ENCODE results near the gene LARGE1. TPM values are rescaled to one million over a fixed set of nuclear protein-coding genes. Genes with fewer than 3 reads are reported as not detected.

LARGE1 gene
- total and polyA plus RNA-seq, 2 donors (not counting 1 experiment from before 2014, with no cell fraction given) = 14.1 to 19.2 TPM

DNA sequence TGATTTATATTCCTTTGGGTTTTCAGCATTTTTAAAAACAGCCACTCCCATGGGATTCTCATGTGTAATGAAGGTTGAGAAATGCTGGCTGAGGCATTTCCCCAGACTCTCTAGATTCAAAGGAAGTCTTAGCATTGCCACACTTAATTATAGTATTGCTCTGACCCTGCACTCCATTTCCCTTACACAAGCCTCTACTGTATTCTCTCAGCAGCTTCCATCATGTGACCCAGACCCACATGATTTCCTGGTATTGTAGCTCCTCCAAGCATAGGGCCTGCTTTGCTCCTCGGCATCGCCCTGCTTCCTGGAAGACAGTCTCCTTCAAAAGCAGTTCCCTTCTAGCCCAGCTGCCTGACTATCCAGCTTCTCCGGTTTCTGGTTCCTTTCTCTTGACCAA, 261.5 kb downstream of the LARGE1 start:
- Histone ChIP-seq H4K20me1 (ENCODE audit: control insufficient read depth, extremely low read depth, insufficient read depth, low read length) (no peaks in the 10 kb centered on the region), H2AFZ (ENCODE audit: low read length) (no peak overlapping the region), H3K27ac (ENCODE audit: insufficient read depth, low read length) (no peak overlapping the region), H3K79me2 (ENCODE audit: control insufficient read depth, insufficient read depth, low read length) (no peaks in the 10 kb centered on the region), H3K9me3 (ENCODE audit: control insufficient read depth, insufficient read depth, low read depth, low read length) (no peaks in the 10 kb centered on the region), H3K36me3 (ENCODE audit: control insufficient read depth, insufficient read depth, low read length) (no peaks in the 10 kb centered on the region), H3K9ac (ENCODE audit: insufficient read depth, low read length) (no peak overlapping the region), H3K27me3 (ENCODE audit: control insufficient read depth, insufficient read depth, low read length) (no peaks in the 10 kb centered on the region), H3K4me1 (ENCODE audit: control insufficient read depth, extremely low read depth, insufficient read depth, low read length) (no peaks in the 10 kb centered on the region), H3K4me2 (ENCODE audit: extremely low read depth, insufficient read depth, low read length) (no peak overlapping the region), H3K4me3 (replicated peaks in 1 of 4; ENCODE audit: control extremely low read depth in 1 of 4, insufficient read depth in 1 of 4, low read depth in 3 of 4, low read length in 4 of 4) (no peak overlapping the region)
- peak in 1 of 2 donors; percentile 54 for DNase-seq (ENCODE audit: low read depth in 2 of 2)
- no peak for TF ChIP-seq EZH2 (IDR thresholded peaks at IDR 0.05; ENCODE audit: low read length, missing control alignments)
- TF ChIP-seq, protein P1, sequence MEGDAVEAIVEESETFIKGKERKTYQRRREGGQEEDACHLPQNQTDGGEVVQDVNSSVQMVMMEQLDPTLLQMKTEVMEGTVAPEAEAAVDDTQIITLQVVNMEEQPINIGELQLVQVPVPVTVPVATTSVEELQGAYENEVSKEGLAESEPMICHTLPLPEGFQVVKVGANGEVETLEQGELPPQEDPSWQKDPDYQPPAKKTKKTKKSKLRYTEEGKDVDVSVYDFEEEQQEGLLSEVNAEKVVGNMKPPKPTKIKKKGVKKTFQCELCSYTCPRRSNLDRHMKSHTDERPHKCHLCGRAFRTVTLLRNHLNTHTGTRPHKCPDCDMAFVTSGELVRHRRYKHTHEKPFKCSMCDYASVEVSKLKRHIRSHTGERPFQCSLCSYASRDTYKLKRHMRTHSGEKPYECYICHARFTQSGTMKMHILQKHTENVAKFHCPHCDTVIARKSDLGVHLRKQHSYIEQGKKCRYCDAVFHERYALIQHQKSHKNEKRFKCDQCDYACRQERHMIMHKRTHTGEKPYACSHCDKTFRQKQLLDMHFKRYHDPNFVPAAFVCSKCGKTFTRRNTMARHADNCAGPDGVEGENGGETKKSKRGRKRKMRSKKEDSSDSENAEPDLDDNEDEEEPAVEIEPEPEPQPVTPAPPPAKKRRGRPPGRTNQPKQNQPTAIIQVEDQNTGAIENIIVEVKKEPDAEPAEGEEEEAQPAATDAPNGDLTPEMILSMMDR (conservative IDR thresholded peaks at IDR 0.05 in 1 of 2, IDR thresholded peaks at IDR 0.05 in 1 of 2; ENCODE audit: low read depth in 1 of 2, low read length in 2 of 2) = no peak

GRCh38 chr22:33657670-33658069, 262.6 kb downstream of the LARGE1 start:
- Histone ChIP-seq H3K9me3 (ENCODE audit: control insufficient read depth, insufficient read depth, low read depth, low read length) (no peaks in the 10 kb centered on the region), H3K4me3 (replicated peaks in 1 of 4; ENCODE audit: control extremely low read depth in 1 of 4, insufficient read depth in 1 of 4, low read depth in 3 of 4, low read length in 4 of 4) (no peak overlapping the region), H2AFZ (ENCODE audit: low read length) (no peak overlapping the region), H3K27ac (ENCODE audit: insufficient read depth, low read length) (no peak overlapping the region), H3K27me3 (ENCODE audit: control insufficient read depth, insufficient read depth, low read length) (no peaks in the 10 kb centered on the region), H3K79me2 (ENCODE audit: control insufficient read depth, insufficient read depth, low read length) (no peaks in the 10 kb centered on the region), H3K4me1 (ENCODE audit: control insufficient read depth, extremely low read depth, insufficient read depth, low read length) (no peaks in the 10 kb centered on the region), H3K36me3 (ENCODE audit: control insufficient read depth, insufficient read depth, low read length) (no peaks in the 10 kb centered on the region), H3K4me2 (ENCODE audit: extremely low read depth, insufficient read depth, low read length) (no peak overlapping the region), H3K9ac (ENCODE audit: insufficient read depth, low read length) (no peak overlapping the region), H4K20me1 (ENCODE audit: control insufficient read depth, extremely low read depth, insufficient read depth, low read length) (no peaks in the 10 kb centered on the region)
- TF ChIP-seq, protein P1 (conservative IDR thresholded peaks at IDR 0.05 in 1 of 2, IDR thresholded peaks at IDR 0.05 in 1 of 2; ENCODE audit: low read depth in 1 of 2, low read length in 2 of 2) = no peak
- TF ChIP-seq EZH2 (IDR thresholded peaks at IDR 0.05; ENCODE audit: low read length, missing control alignments) = no peak
- DNase-seq (ENCODE audit: low read depth in 2 of 2) = no peak

GRCh38 chr22:33656808-33657628, 263.3 kb downstream of the LARGE1 start:
- H3K79me2 ChIP-seq (ENCODE audit: control insufficient read depth, insufficient read depth, low read length) = no peaks in the 10 kb centered on the region
- H3K4me3 ChIP-seq (replicated peaks in 1 of 4; ENCODE audit: control extremely low read depth in 1 of 4, insufficient read depth in 1 of 4, low read depth in 3 of 4, low read length in 4 of 4) = no peak overlapping the region
- no peaks in the 10 kb centered on the region for H3K4me1 ChIP-seq (ENCODE audit: control insufficient read depth, extremely low read depth, insufficient read depth, low read length)
- no peaks in the 10 kb centered on the region for H3K9me3 ChIP-seq (ENCODE audit: control insufficient read depth, insufficient read depth, low read depth, low read length)
- H3K4me2 ChIP-seq (ENCODE audit: extremely low read depth, insufficient read depth, low read length) = no peak overlapping the region
- no peak overlapping the region for H3K9ac ChIP-seq (ENCODE audit: insufficient read depth, low read length)
- H2AFZ ChIP-seq (ENCODE audit: low read length) = no peak overlapping the region
- TF ChIP-seq EZH2 (IDR thresholded peaks at IDR 0.05; ENCODE audit: low read length, missing control alignments) = no peak
- TF ChIP-seq, protein P1 (conservative IDR thresholded peaks at IDR 0.05 in 1 of 2, IDR thresholded peaks at IDR 0.05 in 1 of 2; ENCODE audit: low read depth in 1 of 2, low read length in 2 of 2) = no peak
- no peaks in the 10 kb centered on the region for H3K27me3 ChIP-seq (ENCODE audit: control insufficient read depth, insufficient read depth, low read length)
- no peaks in the 10 kb centered on the region for H3K36me3 ChIP-seq (ENCODE audit: control insufficient read depth, insufficient read depth, low read length)
- peak in 1 of 2 donors; percentile 8 for DNase-seq (ENCODE audit: low read depth in 2 of 2)
- H4K20me1 ChIP-seq (ENCODE audit: control insufficient read depth, extremely low read depth, insufficient read depth, low read length) = no peaks in the 10 kb centered on the region
- no peak overlapping the region for H3K27ac ChIP-seq (ENCODE audit: insufficient read depth, low read length)

Data from fibroblast of lung (primary cell).